Activated T-helper 1 cell treated with anti-CD3 and anti-CD28 coated beads, Interleukin-12 subunit alpha, Interleukin-12 subunit beta, Interleukin-2, Interleukin-4 antibody, amounts not matched to agents 30 ng/mL and 10 ng/mL and 1 ng/mL, durations not matched to agents 14 hours and 24 hours and 36 hours (primary cell): ENCODE data around the gene GABRD. TPM values are rescaled to one million over a fixed set of nuclear protein-coding genes. Genes with fewer than 3 reads are reported as not detected.

Experiments
- DNase-seq: peaks from one replicate; pipeline ENCODE4 v3.0.0; 2021; ENCODE audit warnings: low spot score
- H3K27ac Mint-ChIP-seq: one replicate; pipeline ENCODE4 v1.8.0; 2021; ENCODE audit warnings: mild to moderate bottlenecking, mixed read lengths
- H3K27me3 Mint-ChIP-seq: one replicate; pipeline ENCODE4 v1.8.0; 2022; ENCODE audit warnings: mild to moderate bottlenecking, moderate library complexity, mixed read lengths; ENCODE audit not compliant: insufficient read depth
- H3K36me3 Mint-ChIP-seq: one replicate; pipeline ENCODE4 v1.8.0; 2021; ENCODE audit warnings: low read depth, mixed read lengths
- H3K4me1 Mint-ChIP-seq: one replicate; pipeline ENCODE4 v1.8.0; 2021; ENCODE audit warnings: low read depth, mixed read lengths
- H3K4me3 Mint-ChIP-seq: one replicate; pipeline ENCODE4 v1.8.0; 2021; ENCODE audit warnings: mild to moderate bottlenecking, moderate library complexity, mixed read lengths
- H3K9me3 Mint-ChIP-seq: one replicate; pipeline ENCODE4 v1.8.0; 2021; ENCODE audit warnings: mixed read lengths
- intact Hi-C: fragments of 100-400 bp; cut with micrococcal nuclease; formaldehyde crosslinking; loops from one replicate; pipeline ENCODE4 v1.15.1; 2024
- total RNA-seq: library from RNA; stranded (reverse); gene quantifications from 2 replicates; pipeline ENCODE4 v1.2.3, GENCODE V29; 2022

Gene GABRD
- total RNA-seq, 1 donor from 2014 or later = 0.26 TPM

DNA sequence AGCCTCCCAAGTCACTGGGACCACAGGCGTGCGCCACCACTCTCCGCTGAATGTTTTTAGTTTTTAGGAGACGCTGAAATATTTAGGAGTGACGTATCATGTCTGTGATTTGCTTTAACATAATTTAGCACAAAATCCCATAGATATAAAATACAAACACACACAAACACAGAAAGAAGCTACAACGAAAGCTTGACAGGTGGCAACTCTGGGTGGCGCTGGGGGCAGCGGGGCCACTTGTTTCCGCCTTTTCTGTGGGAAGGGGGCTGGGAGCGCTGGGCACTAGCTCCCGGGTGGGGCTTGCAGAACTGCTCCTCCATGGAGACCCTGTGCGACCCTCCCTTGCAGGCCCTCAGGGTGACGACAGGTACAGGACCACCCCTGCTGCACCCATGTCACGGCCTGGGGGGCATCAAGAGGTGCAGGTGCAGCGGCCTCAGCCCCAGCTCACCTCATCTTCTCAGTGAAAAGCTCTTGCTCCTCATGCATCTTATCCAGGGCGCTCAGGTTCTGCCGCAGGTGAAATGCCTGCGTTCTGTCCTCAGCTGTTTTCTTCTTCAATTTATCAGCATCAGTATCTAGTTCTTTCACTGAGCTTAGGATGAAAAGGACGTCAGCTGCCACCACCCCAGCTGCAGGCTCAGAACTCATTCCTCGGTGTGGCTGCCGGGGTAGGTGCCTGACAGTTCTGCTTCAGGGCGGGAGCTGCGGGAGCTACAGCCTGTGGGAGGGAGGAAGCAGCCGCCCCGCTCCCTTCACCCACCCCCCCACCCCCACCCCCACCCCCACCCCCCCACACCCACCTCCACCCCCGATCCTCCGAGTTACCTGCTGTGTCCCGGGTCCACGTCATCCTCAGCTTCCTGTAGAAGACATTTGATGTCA, 30.8 kb upstream of the GABRD start:
- intact Hi-C loops = no loop called here
- no peak overlapping the region for H3K4me3 Mint-ChIP-seq
- no peak overlapping the region for H3K27ac Mint-ChIP-seq
- no peak for DNase-seq
- H3K36me3 Mint-ChIP-seq = no peaks in the 10 kb centered on the region
- peaks cover 14% of the 10 kb centered on the region for H3K27me3 Mint-ChIP-seq
- H3K4me1 Mint-ChIP-seq = no peaks in the 10 kb centered on the region
- H3K9me3 Mint-ChIP-seq = no peaks in the 10 kb centered on the region

DNA sequence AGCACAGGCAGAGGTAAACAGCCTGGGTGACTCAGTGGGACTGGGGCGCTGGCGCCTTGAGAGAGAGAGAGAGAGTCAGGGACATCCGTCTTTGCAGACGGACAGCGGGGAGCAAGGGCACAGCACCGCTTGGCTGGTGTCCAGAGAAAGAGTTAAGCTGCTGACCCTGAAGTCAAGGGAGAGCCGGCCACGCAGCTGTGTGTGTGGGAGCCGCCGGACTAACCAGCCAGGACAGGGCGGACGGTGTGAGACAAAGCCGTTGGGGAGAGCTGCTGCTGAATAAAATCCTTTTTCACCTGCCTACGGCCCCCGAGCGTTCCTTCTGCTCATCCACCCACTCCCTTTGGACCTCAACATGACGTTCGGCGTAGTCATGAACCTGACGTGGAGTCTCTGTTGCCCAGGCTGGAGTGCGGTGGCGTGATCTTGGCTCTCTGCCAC, 30.0 kb upstream of the GABRD start:
- DNase-seq = no peak
- no peaks in the 10 kb centered on the region for H3K4me1 Mint-ChIP-seq
- H3K9me3 Mint-ChIP-seq = no peaks in the 10 kb centered on the region
- intact Hi-C loops = no loop called here
- H3K36me3 Mint-ChIP-seq = no peaks in the 10 kb centered on the region
- no peak overlapping the region for H3K4me3 Mint-ChIP-seq
- peaks cover 14% of the 10 kb centered on the region for H3K27me3 Mint-ChIP-seq
- no peak overlapping the region for H3K27ac Mint-ChIP-seq

GRCh38 chr1:1989789-1990188, 29.4 kb upstream of the GABRD start:
- intact Hi-C loops = no loop called here
- H3K27me3 Mint-ChIP-seq = peaks cover 16% of the 10 kb centered on the region
- no peaks in the 10 kb centered on the region for H3K4me1 Mint-ChIP-seq
- DNase-seq = no peak
- no peak overlapping the region for H3K27ac Mint-ChIP-seq
- H3K9me3 Mint-ChIP-seq = no peaks in the 10 kb centered on the region
- no peaks in the 10 kb centered on the region for H3K36me3 Mint-ChIP-seq
- no peak overlapping the region for H3K4me3 Mint-ChIP-seq

DNA sequence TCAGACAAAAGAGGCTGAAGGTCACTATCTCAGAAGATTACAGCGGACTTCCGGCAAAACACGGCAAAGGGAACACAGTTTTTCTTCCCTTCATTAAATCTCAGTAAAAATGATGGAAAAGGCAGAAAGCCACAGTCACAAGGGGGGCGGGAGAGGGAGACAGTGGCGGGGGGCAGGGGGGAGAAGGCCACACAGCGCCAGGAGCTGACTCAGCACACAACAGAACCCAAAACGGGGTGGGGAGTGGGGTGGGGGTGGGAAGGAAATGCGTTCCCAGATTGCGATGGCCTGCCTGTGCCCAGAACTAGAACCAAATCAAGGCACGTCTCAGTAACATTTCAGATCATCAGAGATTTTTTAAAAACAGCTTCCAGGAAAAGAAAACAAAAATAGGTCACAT, 28.9 kb upstream of the GABRD start:
- no peak for DNase-seq
- Mint-ChIP-seq H3K4me3 (no peak overlapping the region), H3K36me3 (no peaks in the 10 kb centered on the region), H3K27me3 (peaks cover 16% of the 10 kb centered on the region), H3K4me1 (no peaks in the 10 kb centered on the region), H3K27ac (no peak overlapping the region), H3K9me3 (no peaks in the 10 kb centered on the region)
- intact Hi-C loops = no loop called here

DNA sequence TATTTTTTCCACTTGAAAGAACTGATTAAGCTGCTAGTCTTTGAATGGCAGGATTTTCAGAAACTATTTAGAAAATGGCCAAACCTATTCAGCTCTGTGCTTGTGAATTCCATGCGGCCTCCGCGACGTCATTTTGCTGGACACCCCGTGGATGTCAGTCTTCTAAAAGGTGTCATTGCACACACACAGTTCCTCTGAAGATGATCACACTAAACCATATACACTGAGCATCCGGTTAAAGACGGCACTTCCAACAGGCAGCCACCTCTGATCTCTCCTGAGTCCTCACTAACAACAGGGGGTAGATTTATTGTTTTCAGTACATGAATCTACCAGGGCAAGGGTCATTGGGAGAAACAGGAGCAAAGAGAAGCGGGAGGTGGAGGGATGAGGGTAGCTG, 24.6 kb upstream of the GABRD start:
- H3K27me3 Mint-ChIP-seq = peaks cover 12% of the 10 kb centered on the region
- H3K27ac Mint-ChIP-seq = no peak overlapping the region
- intact Hi-C loops = no loop called here
- no peak overlapping the region for H3K4me3 Mint-ChIP-seq
- DNase-seq = no peak
- H3K36me3 Mint-ChIP-seq = no peaks in the 10 kb centered on the region
- no peaks in the 10 kb centered on the region for H3K9me3 Mint-ChIP-seq
- H3K4me1 Mint-ChIP-seq = peaks cover 6% of the 10 kb centered on the region

GRCh38 chr1:1996207-1996651, 22.9 kb upstream of the GABRD start:
- Mint-ChIP-seq H3K27ac (peak overlapping the region; percentile 36), H3K4me1 (peaks cover 6% of the 10 kb centered on the region), H3K9me3 (no peaks in the 10 kb centered on the region), H3K4me3 (no peak overlapping the region), H3K36me3 (no peaks in the 10 kb centered on the region), H3K27me3 (peaks cover 12% of the 10 kb centered on the region)
- intact Hi-C loops = loop anchor here (2.0 kb wide), 1 partner anchor 23 kb away; the partner anchor contains the start of gene GABRD
- no peak for DNase-seq

- Mint-ChIP-seq H3K27ac (no peak overlapping the region), H3K4me3 (no peak overlapping the region)
- no peak for DNase-seq
Measured at GRCh38 chr1:1997576-1997975, 21.6 kb upstream of the GABRD start.

GRCh38 chr1:2000432-2000831, 18.7 kb upstream of the GABRD start:
- Mint-ChIP-seq H3K4me3 (no peak overlapping the region), H3K27ac (no peak overlapping the region), H3K27me3 (peaks cover 34% of the 10 kb centered on the region), H3K4me1 (peaks cover 6% of the 10 kb centered on the region), H3K9me3 (no peaks in the 10 kb centered on the region), H3K36me3 (no peaks in the 10 kb centered on the region)
- DNase-seq = no peak
- intact Hi-C loops = no loop called here

More at GRCh38 chr1:1997576-1997975, 21.6 kb upstream of the GABRD start:
- Mint-ChIP-seq H3K36me3 (no peaks in the 10 kb centered on the region), H3K27me3 (peaks cover 15% of the 10 kb centered on the region), H3K4me1 (peaks cover 6% of the 10 kb centered on the region), H3K9me3 (no peaks in the 10 kb centered on the region)
- intact Hi-C loops = loop anchor here (2.0 kb wide), 1 partner anchor 21 kb away; the partner anchor contains the start of gene GABRD

- no peak overlapping the region for H3K27ac Mint-ChIP-seq
- no peak overlapping the region for H3K4me3 Mint-ChIP-seq
- no peaks in the 10 kb centered on the region for H3K9me3 Mint-ChIP-seq
- H3K36me3 Mint-ChIP-seq = no peaks in the 10 kb centered on the region
- peaks cover 6% of the 10 kb centered on the region for H3K4me1 Mint-ChIP-seq
- DNase-seq = no peak
- intact Hi-C loops = no loop called here
- H3K27me3 Mint-ChIP-seq = peaks cover 36% of the 10 kb centered on the region
Measured at GRCh38 chr1:2000850-2001249, 18.3 kb upstream of the GABRD start.

DNA sequence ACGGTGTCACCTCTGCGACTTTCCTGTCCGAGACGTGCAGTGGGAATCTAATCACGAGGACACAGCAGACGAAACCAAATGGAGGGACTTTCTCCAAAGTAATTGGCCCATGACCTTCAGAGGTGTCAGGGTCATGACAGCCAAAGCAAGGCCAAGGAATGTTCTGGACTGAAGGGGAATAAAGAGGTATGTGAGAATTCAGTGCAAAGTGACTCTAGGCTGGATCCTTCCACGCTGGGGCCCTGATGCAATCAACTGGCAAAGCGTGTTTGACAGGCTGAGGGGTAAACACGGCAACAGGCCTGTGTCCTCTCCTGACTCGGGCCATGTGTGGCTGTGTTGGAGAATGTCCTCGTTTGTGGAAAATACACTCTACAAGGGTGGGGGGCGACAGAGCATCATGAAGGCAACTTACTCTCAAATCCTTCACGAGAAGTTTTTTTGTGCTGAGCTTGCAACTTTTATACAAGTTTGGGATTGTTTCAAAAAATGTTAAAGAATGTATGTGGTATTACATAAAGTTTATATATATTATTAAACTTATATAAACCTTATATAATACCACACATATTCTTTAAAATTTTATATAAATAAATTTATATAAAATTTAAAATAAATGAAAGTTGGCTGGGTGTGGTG, 17.3 kb upstream of the GABRD start:
- Mint-ChIP-seq H3K36me3 (no peaks in the 10 kb centered on the region), H3K4me3 (no peak overlapping the region), H3K9me3 (no peaks in the 10 kb centered on the region), H3K27ac (no peak overlapping the region), H3K27me3 (peaks cover 39% of the 10 kb centered on the region), H3K4me1 (no peaks in the 10 kb centered on the region)
- intact Hi-C loops = no loop called here
- no peak for DNase-seq

GRCh38 chr1:2003541-2004131, 15.5 kb upstream of the GABRD start, which contains the start of gene CFAP74:
Gene CFAP74, minus strand, starts transcription at chr1:2003786. Its CDS starts 12,830 bp downstream, at chr1:1990956.
- Mint-ChIP-seq H3K27me3 (peaks cover 35% of the 10 kb centered on the region), H3K4me1 (no peaks in the 10 kb centered on the region), H3K27ac (no peak within 1 kb of the TSS), H3K4me3 (no peak within 1 kb of the TSS), H3K36me3 (no peaks in the 10 kb centered on the region), H3K9me3 (no peaks in the 10 kb centered on the region)
- intact Hi-C loops = no loop called here
- no peak for DNase-seq

GRCh38 chr1:2004856-2005255, 14.3 kb upstream of the GABRD start:
- Mint-ChIP-seq H3K4me1 (no peaks in the 10 kb centered on the region), H3K4me3 (no peak overlapping the region), H3K9me3 (no peaks in the 10 kb centered on the region), H3K27ac (no peak overlapping the region), H3K36me3 (no peaks in the 10 kb centered on the region), H3K27me3 (peaks cover 35% of the 10 kb centered on the region)
- no peak for DNase-seq
- intact Hi-C loops = no loop called here
